ENCODE data around the gene KCNE4.
A peak's percentile ranks its signal among the peaks of the same experiment; 100 is the strongest.

The KCNE4 gene, protein sequence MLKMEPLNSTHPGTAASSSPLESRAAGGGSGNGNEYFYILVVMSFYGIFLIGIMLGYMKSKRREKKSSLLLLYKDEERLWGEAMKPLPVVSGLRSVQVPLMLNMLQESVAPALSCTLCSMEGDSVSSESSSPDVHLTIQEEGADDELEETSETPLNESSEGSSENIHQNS

GRCh38 chr2:223051693-223052289, at the start of gene KCNE4:
TSS of gene KCNE4 (plus strand) at chr2:223052190. CDS start at chr2:223052831, 641 bp downstream.
- DNase-seq: peak in 2 of 58 donors; percentile 13 to 19

GRCh38 chr2:223003191-223003590, 48.8 kb upstream of the KCNE4 start:
- DNase-seq: no peak

DNA sequence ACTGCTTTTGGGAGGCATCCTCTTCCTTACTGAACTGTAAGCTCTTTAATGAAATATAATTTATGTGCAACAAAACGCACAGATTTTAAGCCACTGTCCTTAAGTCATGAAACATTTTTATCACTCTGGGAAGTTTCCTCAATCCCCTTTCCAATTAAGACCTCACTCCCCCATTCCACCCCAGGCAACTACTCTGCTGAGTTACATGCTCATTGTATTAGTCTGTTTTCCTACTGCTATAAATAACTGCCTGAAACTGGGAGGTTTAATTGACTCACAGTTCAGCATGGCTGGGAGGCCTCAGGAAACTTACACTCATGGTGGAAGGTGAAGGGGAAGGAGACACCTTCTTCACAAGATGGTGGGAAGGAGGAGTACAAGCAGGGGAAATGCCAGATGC, 46.5 kb upstream of the KCNE4 start:
- no peak for DNase-seq

DNA sequence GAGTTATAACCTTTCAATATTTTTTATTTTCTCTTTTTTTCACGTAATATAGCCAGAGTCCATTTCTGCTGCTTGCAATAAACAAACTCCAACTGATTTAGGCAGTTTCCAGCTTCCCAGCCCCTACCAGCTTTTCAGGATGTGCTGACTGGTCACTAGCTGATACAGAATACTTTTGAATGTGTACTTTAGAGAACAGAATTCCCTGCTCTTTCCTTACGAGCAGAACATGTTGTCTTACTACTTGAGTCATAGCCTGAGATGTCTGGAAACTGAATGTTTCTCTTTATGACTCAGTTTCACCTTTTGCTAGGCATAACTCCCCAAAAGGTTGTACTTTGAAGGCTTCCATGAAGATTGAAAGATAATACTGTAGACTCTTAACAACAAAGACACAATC, 44.5 kb upstream of the KCNE4 start:
- DNase-seq: no peak

- DNase-seq: peak in 3 of 58 donors; percentile 0 to 3 (median 1)
Observed at GRCh38 chr2:223008162-223008561, 43.8 kb upstream of the KCNE4 start.

GRCh38 chr2:223008956-223009355, 43.0 kb upstream of the KCNE4 start:
- DNase-seq: no peak

DNA sequence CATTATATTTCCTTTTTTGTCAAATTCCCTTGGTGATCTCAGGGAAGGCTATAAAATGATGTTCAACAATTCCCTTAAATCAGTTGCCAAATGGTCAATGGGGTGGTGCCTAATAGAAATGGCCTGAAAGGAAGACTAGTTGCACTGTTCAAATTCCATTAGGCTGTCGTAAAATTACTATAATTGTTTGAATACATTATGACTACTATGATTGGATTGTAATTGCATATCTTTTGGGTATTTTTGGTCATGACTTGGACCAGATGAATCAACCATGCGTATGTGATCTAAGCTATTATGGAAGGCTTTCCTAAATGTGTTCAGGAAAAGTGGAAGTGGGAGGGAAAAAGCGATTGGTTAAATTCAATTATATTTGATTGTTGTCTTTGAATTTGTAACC, 41.3 kb upstream of the KCNE4 start:
- DNase-seq: no peak

GRCh38 chr2:223012291-223012690, 39.7 kb upstream of the KCNE4 start:
- no peak for DNase-seq

DNA sequence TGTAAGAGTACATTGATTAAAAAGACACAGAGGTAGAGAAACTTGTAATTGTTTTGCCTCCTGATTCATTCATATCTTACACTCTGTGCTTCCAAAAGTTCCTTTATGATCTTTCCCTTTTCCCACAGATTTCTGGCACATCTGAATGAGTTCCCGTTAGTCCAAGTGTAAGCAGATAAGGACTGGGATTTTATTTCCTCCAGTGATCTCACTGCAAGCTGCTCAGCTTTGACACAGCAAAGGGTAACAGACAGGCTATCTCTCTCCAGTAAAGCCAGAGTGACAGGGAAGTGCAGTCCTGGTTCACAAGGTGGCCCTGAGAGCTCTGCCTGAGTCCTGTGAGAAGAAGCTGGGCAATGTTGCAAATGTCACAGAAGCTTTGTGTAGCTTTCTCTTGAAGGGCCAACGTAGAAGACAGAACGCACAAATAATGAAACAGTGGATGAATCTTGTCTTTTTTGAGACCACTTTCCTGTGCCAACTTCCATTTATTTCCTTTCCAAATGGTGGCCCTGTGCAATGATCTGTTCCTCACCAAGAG, 32.5 kb upstream of the KCNE4 start:
- no peak for DNase-seq

DNA sequence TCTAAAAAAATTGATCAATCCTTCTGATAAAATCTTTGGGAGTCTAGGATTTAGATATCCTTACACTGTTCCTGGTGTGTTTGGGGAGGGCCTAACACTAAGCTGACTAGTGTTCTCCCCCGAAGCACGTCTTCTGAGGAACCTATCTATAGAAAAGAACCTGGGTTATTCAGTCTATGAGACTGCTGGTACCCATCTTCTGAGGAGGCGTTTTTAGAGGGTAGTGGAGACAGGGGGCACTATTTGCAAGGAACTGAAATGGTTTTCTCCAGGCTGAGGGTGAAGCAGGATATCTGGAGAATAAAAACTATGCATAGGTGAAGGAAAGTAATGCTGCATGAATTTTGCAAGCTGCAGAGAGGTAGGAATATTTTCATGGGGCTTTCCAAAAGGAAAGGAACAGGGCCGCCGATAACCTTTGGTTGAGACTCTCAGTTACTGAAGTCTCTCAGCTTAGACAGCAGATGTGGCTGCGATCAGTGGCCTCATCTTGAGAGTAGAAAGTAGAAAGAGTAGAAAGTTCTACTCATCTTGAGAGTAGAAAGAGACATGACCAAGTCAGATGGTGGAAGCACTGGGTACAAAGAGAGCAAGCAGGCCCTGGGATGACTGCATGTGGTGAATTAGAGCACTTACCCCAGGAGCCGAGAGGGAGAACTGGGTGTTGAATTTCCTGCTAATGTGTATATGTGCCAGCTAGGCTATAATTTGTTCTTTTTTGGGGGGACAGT, 31.8 kb upstream of the KCNE4 start:
- DNase-seq: no peak

DNA sequence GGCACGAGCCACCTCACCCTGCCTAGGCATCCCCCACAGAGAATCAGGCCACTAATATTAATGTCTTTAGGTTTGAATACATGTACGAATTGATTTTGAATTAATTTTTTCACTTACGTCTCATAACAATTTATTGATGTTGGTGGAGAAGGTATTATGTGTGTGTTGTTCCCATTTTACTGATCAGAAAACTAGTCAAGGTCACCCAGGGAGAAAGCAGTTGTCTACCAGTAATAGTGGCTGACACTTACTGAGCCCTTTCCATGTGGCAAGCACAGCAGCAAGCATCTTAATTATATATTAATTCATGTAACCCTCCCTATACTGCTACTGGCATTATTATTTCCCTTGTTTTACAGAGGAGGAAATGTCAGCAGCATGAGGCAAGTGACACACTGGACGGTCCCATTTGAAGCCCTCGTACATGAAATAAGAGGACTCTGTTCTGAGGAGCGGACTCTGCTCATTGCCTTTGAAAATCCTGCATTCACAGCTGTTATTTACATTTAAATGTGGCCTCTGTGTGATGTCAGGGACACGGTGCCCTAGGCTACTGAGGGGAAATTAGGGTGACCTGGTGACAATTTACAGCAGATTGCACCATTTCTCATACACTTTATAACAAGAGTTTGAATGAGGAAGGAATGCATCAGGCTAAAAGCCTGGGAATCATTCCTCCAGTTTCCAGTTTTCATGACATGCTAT, 30.9 kb upstream of the KCNE4 start:
- DNase-seq: no peak

DNA sequence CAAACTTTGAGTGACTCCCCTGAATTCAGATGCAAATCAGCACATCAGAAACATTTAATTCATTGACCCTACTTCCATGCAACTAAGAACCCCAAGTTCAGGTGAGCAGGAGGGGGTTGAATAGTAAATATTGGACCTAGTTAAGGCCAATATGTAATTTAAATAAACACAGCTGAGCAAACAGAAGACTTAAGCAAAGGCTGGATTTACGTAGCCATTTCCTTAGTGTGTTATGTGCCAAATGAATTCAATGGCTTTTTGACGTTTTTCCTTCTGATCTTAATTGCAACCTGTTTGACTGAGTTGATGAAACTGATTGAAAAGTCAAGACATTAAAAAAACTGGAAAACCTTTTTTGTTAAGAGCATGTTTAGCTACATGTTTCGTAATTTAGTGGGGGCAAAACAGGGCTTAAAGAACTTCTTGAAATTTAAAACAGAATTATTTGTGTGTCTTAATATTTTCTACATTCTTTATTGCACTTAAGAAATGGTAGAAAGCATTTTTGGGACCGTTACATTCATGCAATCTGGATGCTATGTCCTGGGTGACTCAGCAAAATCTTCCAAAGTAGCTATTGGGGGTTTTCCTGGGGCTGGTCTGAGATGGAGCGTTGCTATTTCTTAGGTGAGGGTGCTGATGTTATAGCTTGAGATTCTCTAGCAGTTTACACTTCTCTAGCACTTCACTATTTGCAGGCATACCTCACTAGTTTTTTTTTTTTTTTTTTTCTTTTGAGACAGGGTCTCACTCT, 25.5 kb upstream of the KCNE4 start:
- DNase-seq: no peak

DNA sequence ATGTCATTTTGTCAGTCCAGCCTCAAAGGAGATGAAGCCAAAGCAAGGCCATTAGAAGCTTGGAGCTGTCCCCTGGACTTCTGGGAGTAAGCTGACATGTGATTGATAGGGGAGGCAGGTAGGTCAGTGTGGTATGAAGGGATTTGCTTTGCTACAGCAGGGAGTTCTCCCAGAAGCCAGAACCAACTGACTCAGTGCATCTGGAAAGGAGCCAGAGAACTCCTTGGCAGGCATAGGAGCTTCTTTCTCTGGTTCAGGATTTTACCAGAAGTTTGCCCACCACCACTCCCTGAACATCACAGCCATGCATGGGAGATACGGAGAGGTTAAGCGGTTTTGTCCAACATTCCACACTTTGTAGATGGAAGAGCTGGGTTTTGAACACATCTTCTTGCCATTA, 24.5 kb upstream of the KCNE4 start:
- DNase-seq: peak in 1 of 58 donors; percentile 3

DNA sequence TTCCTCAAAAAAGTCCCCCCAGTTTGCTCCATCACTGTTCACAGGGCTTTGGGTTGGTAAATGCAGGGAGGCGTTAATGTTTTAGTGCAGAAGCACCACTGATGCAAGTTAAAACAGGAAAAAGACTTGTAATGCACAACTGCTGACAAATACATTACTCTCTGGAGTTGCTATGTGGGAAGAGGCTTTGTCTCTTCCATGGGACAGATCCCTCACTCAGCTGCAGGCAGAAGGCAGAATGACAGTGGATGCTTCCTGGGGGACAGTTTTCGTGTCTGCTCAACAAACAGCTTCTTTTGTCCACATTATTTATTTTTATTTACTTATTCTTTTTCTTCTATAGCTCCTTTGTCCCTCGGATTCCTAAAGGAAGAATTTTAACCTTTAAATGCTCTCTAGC, 22.7 kb upstream of the KCNE4 start:
- DNase-seq: no peak

- no peak for DNase-seq
Observed at GRCh38 chr2:223032187-223033142, 19.5 kb upstream of the KCNE4 start.

GRCh38 chr2:223034221-223034975, 17.6 kb upstream of the KCNE4 start:
- no peak for DNase-seq

- no peak for DNase-seq
Observed at GRCh38 chr2:223036790-223037444, 15.1 kb upstream of the KCNE4 start.

DNA sequence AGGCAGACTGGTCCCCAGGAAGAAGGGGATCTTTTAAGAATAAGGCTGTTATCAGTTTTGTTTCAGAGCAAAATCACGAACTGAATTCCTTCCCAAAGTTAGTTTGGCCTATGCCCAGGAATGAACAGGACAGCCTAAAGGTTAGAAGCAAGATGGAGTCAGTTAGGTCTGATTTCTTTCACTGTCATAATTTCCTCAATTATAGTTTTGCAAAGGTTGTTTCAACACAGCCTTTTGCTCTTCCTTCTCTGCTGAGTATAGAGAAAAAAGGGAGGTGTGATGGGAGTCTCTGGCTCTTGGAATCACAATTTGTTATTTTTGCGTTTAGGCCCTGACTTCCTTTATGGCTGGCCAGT, 14.6 kb upstream of the KCNE4 start:
- no peak for DNase-seq

- DNase-seq: no peak
Observed at GRCh38 chr2:223039618-223040017, 12.4 kb upstream of the KCNE4 start.

All from anterior cingulate cortex (tissue), 58 donors.